ENCODE data around the gene DDR2.
"Not testable (repeated sequence)": the region's sequence is repeated elsewhere in the genome, so short reads cannot be mapped to it uniquely, and the experiment has no call there.

DDR2 gene

GRCh38 chr1:162727493-162727892 lies 95.2 kb downstream of the DDR2 start:
- not testable (repeated sequence) for DNase-seq

GRCh38 chr1:162728573-162728972 lies 96.3 kb downstream of the DDR2 start:
- no peak for DNase-seq

GRCh38 chr1:162729195-162729774 lies 97.0 kb downstream of the DDR2 start:
- not testable (repeated sequence) for DNase-seq

GRCh38 chr1:162732094-162732493 lies 99.8 kb downstream of the DDR2 start:
- no peak for DNase-seq

GRCh38 chr1:162732566-162733335 lies 100.5 kb downstream of the DDR2 start:
- no peak for DNase-seq

- DNase-seq = no peak
Measured at GRCh38 chr1:162733336-162733590, 101.0 kb downstream of the DDR2 start.

- no peak for DNase-seq
Measured at GRCh38 chr1:162734047-162734446, 101.8 kb downstream of the DDR2 start.

- DNase-seq = no peak
Measured at GRCh38 chr1:162736184-162736583, 103.9 kb downstream of the DDR2 start.

- DNase-seq = no peak
Measured at GRCh38 chr1:162736633-162737067, 104.4 kb downstream of the DDR2 start.

- DNase-seq = no peak
Measured at GRCh38 chr1:162740755-162741154, 108.5 kb downstream of the DDR2 start.

- no peak for DNase-seq
Measured at GRCh38 chr1:162741574-162741973, 109.3 kb downstream of the DDR2 start.

GRCh38 chr1:162746264-162746942 lies 114.1 kb downstream of the DDR2 start:
- not testable (repeated sequence) for DNase-seq

- DNase-seq = no peak
Measured at GRCh38 chr1:162753001-162753658, 120.9 kb downstream of the DDR2 start.

GRCh38 chr1:162753998-162754585 lies 121.8 kb downstream of the DDR2 start:
- no peak for DNase-seq

- DNase-seq = no peak
Measured at GRCh38 chr1:162755306-162755705, 123.0 kb downstream of the DDR2 start.

- no peak for DNase-seq
Measured at GRCh38 chr1:162756523-162756922, 124.3 kb downstream of the DDR2 start.

GRCh38 chr1:162757476-162757875 lies 125.2 kb downstream of the DDR2 start:
- no peak for DNase-seq

GRCh38 chr1:162765788-162766187 lies 133.5 kb downstream of the DDR2 start:
- DNase-seq = no peak

- DNase-seq = no peak
Measured at GRCh38 chr1:162772571-162773154, 140.4 kb downstream of the DDR2 start.

- no peak for DNase-seq
Measured at GRCh38 chr1:162774007-162774406, 141.7 kb downstream of the DDR2 start.

- no peak for DNase-seq
Measured at GRCh38 chr1:162779043-162779442, 146.8 kb downstream of the DDR2 start.

- DNase-seq = no peak
Measured at GRCh38 chr1:162782671-162783070, 150.4 kb downstream of the DDR2 start.

GRCh38 chr1:162784926-162785325 lies 152.7 kb downstream of the DDR2 start:
- DNase-seq = not testable (repeated sequence)
